PFSK-1 (cell line): Measurements from ENCODE around the gene HCST.

ENCODE experiments used
- FOXP2 ChIP-seq: optimal IDR thresholded peaks from 2 replicates; pipeline ENCODE3; 2011; ENCODE audit warnings: borderline replicate concordance, control low read depth, inconsistent platforms; ENCODE audit not compliant: insufficient read depth; ENCODE audit errors: extremely low read length, extremely low read depth
- TF ChIP-seq, protein P1 (sequence below), 2 experiments: IDR thresholded peaks; 2 replicates each; pipeline versions ENCODE4 v1.6.1 to v1.8.0; 2011 to 2012; ENCODE audit warnings: low read depth in 2 of 2, low read length in 2 of 2, control low read depth in 1 of 2, inconsistent platforms in 1 of 2, mild to moderate bottlenecking in 1 of 2, moderate library complexity in 1 of 2; ENCODE audit not compliant: insufficient read depth in 1 of 2

DNA sequence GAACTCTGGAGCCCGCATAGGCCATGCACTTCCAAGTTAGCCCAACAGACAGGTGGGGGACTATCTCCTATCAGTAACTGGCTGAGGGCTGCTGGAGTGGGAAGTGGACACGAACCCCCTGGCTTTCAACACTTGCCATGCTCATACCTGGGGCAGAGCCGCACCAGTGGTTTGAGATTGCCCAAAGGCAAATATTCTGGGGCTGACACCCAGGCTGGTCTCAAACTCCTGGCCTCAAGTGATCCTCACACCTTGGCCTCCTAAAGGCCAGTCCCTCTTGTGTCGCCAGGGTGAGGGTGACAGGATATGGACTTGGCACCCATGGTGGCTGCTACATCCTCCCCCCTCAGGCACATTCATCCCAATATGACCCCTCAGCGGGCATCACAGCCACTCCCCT lies 15.1 kb upstream of the HCST start:
- TF ChIP-seq, protein P1, sequence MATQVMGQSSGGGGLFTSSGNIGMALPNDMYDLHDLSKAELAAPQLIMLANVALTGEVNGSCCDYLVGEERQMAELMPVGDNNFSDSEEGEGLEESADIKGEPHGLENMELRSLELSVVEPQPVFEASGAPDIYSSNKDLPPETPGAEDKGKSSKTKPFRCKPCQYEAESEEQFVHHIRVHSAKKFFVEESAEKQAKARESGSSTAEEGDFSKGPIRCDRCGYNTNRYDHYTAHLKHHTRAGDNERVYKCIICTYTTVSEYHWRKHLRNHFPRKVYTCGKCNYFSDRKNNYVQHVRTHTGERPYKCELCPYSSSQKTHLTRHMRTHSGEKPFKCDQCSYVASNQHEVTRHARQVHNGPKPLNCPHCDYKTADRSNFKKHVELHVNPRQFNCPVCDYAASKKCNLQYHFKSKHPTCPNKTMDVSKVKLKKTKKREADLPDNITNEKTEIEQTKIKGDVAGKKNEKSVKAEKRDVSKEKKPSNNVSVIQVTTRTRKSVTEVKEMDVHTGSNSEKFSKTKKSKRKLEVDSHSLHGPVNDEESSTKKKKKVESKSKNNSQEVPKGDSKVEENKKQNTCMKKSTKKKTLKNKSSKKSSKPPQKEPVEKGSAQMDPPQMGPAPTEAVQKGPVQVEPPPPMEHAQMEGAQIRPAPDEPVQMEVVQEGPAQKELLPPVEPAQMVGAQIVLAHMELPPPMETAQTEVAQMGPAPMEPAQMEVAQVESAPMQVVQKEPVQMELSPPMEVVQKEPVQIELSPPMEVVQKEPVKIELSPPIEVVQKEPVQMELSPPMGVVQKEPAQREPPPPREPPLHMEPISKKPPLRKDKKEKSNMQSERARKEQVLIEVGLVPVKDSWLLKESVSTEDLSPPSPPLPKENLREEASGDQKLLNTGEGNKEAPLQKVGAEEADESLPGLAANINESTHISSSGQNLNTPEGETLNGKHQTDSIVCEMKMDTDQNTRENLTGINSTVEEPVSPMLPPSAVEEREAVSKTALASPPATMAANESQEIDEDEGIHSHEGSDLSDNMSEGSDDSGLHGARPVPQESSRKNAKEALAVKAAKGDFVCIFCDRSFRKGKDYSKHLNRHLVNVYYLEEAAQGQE (IDR thresholded peaks at IDR 0.05; ENCODE audit: insufficient read depth in 1 of 2, low read depth in 2 of 2, low read length in 2 of 2): no peak
- TF ChIP-seq FOXP2: no peak
